Smooth muscle cell (in vitro differentiated cells): Measurements from ENCODE around the gene SLC35G4. TPM values are rescaled to one million over a fixed set of nuclear protein-coding genes. Genes with fewer than 3 reads are reported as not detected.

Source experiments
- DNase-seq: peaks from one replicate; lab custom pipeline; 2025; ENCODE audit not compliant: unreplicated experiment; lab: John Stamatoyannopoulos, UW
- H2AFZ ChIP-seq: fragments of 200-600 bp; sonication (generic); 2 replicates; pipeline ENCODE4 v1.6.0; 2016; ENCODE audit warnings: antibody characterized with exemption, low read depth, mild to moderate bottlenecking
- H3F3A ChIP-seq: fragments of 200-600 bp; sonication (generic); 2 replicates; pipeline ENCODE4 v1.6.0; 2017; ENCODE audit warnings: antibody characterized with exemption, low read depth
- H3K27ac ChIP-seq: fragments of 200-600 bp; sonication (generic); 2 replicates; pipeline ENCODE4 v1.5.1; 2016; ENCODE audit warnings: low read depth, mild to moderate bottlenecking
- H3K27me3 ChIP-seq: fragments of 200-600 bp; sonication (generic); 2 replicates; pipeline ENCODE4 v1.6.1; 2016; ENCODE audit warnings: low read depth, mild to moderate bottlenecking
- H3K36me3 ChIP-seq: fragments of 200-600 bp; sonication (generic); 2 replicates; pipeline ENCODE4 v1.5.1; 2016; ENCODE audit warnings: low read depth
- H3K4me1 ChIP-seq: fragments of 200-600 bp; sonication (generic); 2 replicates; pipeline ENCODE4 v1.5.1; 2016; ENCODE audit warnings: low read depth
- H3K4me2 ChIP-seq: fragments of 200-600 bp; sonication (generic); 2 replicates; pipeline ENCODE4 v1.6.0; 2016; ENCODE audit warnings: mild to moderate bottlenecking
- H3K4me3 ChIP-seq: fragments of 200-600 bp; sonication (generic); 2 replicates; pipeline ENCODE4 v1.5.1; 2016; ENCODE audit warnings: mild to moderate bottlenecking
- H3K79me2 ChIP-seq: fragments of 200-600 bp; sonication (generic); 2 replicates; pipeline ENCODE4 v1.6.0; 2016; ENCODE audit warnings: low read depth, mild to moderate bottlenecking
- H3K9ac ChIP-seq: fragments of 200-600 bp; sonication (generic); 2 replicates; pipeline ENCODE4 v1.6.0; 2016; ENCODE audit warnings: low read depth
- H3K9me3 ChIP-seq: fragments of 200-600 bp; sonication (generic); replicated peaks from 2 replicates; pipeline ENCODE4 v1.5.1; 2016; ENCODE audit warnings: low read depth
- H4K20me1 ChIP-seq: fragments of 200-600 bp; sonication (generic); 2 replicates; pipeline ENCODE4 v1.6.0; 2016; ENCODE audit warnings: low read depth
- WGBS: methylation state at CpG from one replicate; pipeline ENCODE4 v1.1.7; 2016; ENCODE audit warnings: low lambda C conversion rate; 5-methylcytosine and 5-hydroxymethylcytosine counted together
- polyA plus RNA-seq: library from polyadenylated mRNA; unstranded; fragments of >200 nt; fragmentation: Nextera tagmentation; extraction: Ambion mirVana; gene quantifications from 2 replicates; pipeline ENCODE4 v1.2.1, GENCODE V29; 2016
- total RNA-seq: library from RNA; depleted of rRNA; stranded (reverse); fragments of >200 nt; gene quantifications from 2 replicates; pipeline ENCODE4 v1.2.3, GENCODE V29; 2014
- TF ChIP-seq, protein P1 (sequence below): fragments of 200-600 bp; sonication (generic); IDR thresholded peaks from 2 replicates; pipeline ENCODE4 v1.5.1; 2017; ENCODE audit warnings: borderline replicate concordance, mild to moderate bottlenecking, antibody characterized with exemption; ENCODE audit not compliant: insufficient read depth, poor library complexity, severe bottlenecking

SLC35G4 gene
- total and polyA plus RNA-seq, 2 experiments from 2014 or later: not detected

DNA sequence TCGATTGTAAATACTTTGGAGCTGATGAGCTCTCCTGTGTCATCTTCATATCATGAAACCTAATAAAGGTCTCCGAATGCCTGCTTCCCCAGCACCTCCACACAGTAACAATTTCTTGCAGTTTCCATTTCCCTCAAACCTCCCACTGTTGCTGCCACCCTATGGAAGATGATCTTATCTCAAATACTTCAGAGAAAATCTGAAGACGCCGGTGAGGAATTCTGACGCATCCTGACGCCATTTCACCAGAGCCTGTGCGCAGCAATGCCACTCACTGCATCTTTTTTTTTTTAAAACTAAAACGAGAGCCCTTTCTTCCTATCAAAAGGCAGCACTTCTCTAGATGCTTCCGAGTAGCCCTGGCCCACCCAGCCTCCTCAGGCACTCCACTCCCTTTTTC, 47.8 kb downstream of the SLC35G4 start:
- WGBS: 82% methylated on average over 9 of the region's 9 CpGs
- H3K9ac ChIP-seq: no peak overlapping the region
- no peaks in the 10 kb centered on the region for H3K4me1 ChIP-seq
- peaks cover 7% of the 10 kb centered on the region for H3K27me3 ChIP-seq
- no peaks in the 10 kb centered on the region for H3F3A ChIP-seq
- H3K79me2 ChIP-seq: no peaks in the 10 kb centered on the region
- TF ChIP-seq, protein P1, sequence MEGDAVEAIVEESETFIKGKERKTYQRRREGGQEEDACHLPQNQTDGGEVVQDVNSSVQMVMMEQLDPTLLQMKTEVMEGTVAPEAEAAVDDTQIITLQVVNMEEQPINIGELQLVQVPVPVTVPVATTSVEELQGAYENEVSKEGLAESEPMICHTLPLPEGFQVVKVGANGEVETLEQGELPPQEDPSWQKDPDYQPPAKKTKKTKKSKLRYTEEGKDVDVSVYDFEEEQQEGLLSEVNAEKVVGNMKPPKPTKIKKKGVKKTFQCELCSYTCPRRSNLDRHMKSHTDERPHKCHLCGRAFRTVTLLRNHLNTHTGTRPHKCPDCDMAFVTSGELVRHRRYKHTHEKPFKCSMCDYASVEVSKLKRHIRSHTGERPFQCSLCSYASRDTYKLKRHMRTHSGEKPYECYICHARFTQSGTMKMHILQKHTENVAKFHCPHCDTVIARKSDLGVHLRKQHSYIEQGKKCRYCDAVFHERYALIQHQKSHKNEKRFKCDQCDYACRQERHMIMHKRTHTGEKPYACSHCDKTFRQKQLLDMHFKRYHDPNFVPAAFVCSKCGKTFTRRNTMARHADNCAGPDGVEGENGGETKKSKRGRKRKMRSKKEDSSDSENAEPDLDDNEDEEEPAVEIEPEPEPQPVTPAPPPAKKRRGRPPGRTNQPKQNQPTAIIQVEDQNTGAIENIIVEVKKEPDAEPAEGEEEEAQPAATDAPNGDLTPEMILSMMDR: no peak
- H4K20me1 ChIP-seq: no peaks in the 10 kb centered on the region
- no peaks in the 10 kb centered on the region for H3K9me3 ChIP-seq
- H3K27ac ChIP-seq: no peak overlapping the region
- H3K4me3 ChIP-seq: no peak overlapping the region
- no peak overlapping the region for H2AFZ ChIP-seq
- no peak overlapping the region for H3K4me2 ChIP-seq
- no peaks in the 10 kb centered on the region for H3K36me3 ChIP-seq
- no peak for DNase-seq

DNA sequence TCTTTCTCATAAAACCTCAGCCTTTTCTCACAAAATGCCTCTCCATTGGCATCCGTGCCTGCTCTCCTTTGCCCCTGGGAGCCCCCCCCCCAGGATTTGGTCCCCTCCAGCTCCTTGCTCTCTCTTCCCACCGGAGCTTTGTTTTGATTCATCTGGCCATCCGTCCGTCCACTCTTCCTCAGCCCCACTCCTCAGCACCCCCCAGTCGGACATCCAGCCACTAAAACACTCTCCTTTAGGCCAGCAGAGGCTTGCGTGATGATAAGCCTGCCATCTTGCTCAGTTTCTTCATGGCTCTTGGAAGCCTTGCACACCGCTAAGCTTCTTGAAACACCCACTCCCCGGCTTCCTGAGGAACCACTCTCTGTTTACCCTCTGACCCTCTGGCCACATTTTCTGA, 48.2 kb downstream of the SLC35G4 start:
- no peak overlapping the region for H3K4me2 ChIP-seq
- WGBS: 94% methylated on average over 7 of the region's 8 CpGs
- no peaks in the 10 kb centered on the region for H3K79me2 ChIP-seq
- H3F3A ChIP-seq: no peaks in the 10 kb centered on the region
- DNase-seq: no peak
- H3K4me1 ChIP-seq: no peaks in the 10 kb centered on the region
- H3K36me3 ChIP-seq: no peaks in the 10 kb centered on the region
- no peak overlapping the region for H3K9ac ChIP-seq
- H4K20me1 ChIP-seq: no peaks in the 10 kb centered on the region
- no peaks in the 10 kb centered on the region for H3K9me3 ChIP-seq
- no peak overlapping the region for H3K4me3 ChIP-seq
- TF ChIP-seq, protein P1: no peak
- no peak overlapping the region for H3K27ac ChIP-seq
- H2AFZ ChIP-seq: no peak overlapping the region
- peaks cover 7% of the 10 kb centered on the region for H3K27me3 ChIP-seq

DNA sequence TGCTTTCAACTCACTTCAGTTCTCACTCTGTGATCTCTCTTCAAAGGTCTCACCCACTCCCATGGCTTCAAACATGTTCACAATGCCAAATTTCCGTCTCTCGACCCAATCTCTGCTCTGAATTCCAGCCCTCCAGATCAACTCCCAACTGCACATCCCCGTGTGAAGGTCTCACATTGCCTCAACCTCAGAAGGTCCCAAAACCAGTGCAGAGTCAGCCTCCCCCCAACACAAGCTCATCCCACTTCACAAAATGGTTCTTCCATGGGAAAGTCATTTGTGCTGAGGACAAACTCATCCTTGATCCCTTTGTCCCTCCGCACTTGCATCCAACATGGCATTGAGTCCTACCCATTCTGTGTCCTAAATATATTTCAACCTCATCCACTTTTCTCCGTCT, 48.6 kb downstream of the SLC35G4 start:
- H2AFZ ChIP-seq: no peak overlapping the region
- WGBS: 86% methylated on average over 5 of the region's 5 CpGs

DNA sequence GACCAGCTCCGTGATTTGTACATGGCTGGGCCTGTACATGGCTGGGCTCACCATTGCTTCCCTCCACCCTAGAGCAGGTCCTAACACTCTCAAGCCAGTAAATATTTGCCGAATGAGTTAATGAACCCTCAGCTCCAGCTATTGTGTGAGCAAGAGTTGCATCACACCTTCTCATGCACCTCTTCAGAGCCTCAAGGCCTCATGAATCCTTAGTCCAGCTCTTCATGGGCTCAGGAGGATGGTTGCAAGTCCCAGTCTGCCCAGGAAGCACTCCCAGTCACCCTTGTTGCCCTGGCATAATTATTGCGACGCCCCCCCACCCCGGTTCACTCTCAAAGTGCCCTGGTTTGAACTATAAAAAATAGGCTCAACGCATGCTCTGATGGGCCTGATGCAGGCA, 49.6 kb downstream of the SLC35G4 start:
- H3K27me3 ChIP-seq: peaks cover 7% of the 10 kb centered on the region
- H3K9ac ChIP-seq: no peak overlapping the region
- H3K79me2 ChIP-seq: no peaks in the 10 kb centered on the region
- WGBS: 85% methylated on average over 6 of the region's 6 CpGs
- H3K27ac ChIP-seq: no peak overlapping the region
- no peaks in the 10 kb centered on the region for H3K36me3 ChIP-seq
- H3F3A ChIP-seq: no peaks in the 10 kb centered on the region
- H3K4me1 ChIP-seq: no peaks in the 10 kb centered on the region
- DNase-seq: no peak
- H3K9me3 ChIP-seq: no peaks in the 10 kb centered on the region
- no peaks in the 10 kb centered on the region for H4K20me1 ChIP-seq
- H3K4me2 ChIP-seq: no peak overlapping the region
- no peak overlapping the region for H3K4me3 ChIP-seq
- TF ChIP-seq, protein P1: no peak
- no peak overlapping the region for H2AFZ ChIP-seq

More for the DNA sequence above, 48.6 kb downstream of the SLC35G4 start:
- Histone ChIP-seq H3K4me2 (no peak overlapping the region), H3K4me3 (no peak overlapping the region), H3K4me1 (no peaks in the 10 kb centered on the region), H3K9me3 (no peaks in the 10 kb centered on the region), H3K9ac (no peak overlapping the region), H4K20me1 (no peaks in the 10 kb centered on the region), H3K27ac (no peak overlapping the region), H3F3A (no peaks in the 10 kb centered on the region), H3K36me3 (no peaks in the 10 kb centered on the region), H3K79me2 (no peaks in the 10 kb centered on the region), H3K27me3 (peaks cover 7% of the 10 kb centered on the region)
- TF ChIP-seq, protein P1: no peak
- no peak for DNase-seq
